Measurements from ENCODE around the gene RAP1GDS1.
"Not testable (repeated sequence)": the region's sequence is repeated elsewhere in the genome, so short reads cannot be mapped to it uniquely, and the experiment has no call there.

RAP1GDS1 gene

DNA sequence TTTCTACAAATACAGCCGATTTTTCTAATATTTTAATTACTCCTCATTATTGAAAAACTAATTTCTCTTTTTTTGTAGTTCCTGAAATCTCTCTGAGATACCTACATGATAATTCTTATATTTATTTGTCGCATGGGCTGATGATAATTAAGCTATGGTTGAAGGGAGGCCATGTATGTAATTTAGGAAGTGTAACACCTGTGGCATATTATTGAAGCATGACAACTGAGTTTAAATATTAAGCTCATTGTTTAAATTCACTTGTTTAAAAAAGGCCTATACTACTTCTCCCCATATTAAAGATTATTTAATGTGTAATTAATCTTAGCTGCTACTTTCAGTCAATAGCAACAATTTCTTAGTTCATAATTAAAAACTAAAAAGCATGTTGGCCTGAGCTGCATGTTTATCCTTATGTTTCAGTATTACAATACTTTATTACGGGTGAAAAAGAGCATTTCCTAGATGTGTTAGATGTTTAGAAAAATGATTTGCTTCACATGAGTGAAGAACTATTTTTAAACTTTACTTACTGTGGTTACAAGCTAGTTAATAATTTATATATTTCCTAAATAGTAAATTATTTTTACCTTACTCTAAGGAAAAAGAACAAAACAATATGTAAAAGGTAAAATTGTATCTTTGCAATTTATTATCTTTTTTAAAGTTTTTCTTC, 122.4 kb downstream of the RAP1GDS1 start:
- no peak overlapping the region for H3K4me3 ChIP-seq
- in situ Hi-C loops (cut with MboI; ENCODE audit: low sequenced_read_pairs), result no loop called here
- DNase-seq (ENCODE audit: low spot score in 2 of 2), result no peak
- H3K36me3 ChIP-seq (replicated peaks), result no peaks in the 10 kb centered on the region
- H3K27me3 ChIP-seq (ENCODE audit: low read depth), result no peaks in the 10 kb centered on the region
- no peaks in the 10 kb centered on the region for H3K9me3 ChIP-seq
- H3K4me1 ChIP-seq, result no peaks in the 10 kb centered on the region; the same call in 1 of the 2 replicates

DNA sequence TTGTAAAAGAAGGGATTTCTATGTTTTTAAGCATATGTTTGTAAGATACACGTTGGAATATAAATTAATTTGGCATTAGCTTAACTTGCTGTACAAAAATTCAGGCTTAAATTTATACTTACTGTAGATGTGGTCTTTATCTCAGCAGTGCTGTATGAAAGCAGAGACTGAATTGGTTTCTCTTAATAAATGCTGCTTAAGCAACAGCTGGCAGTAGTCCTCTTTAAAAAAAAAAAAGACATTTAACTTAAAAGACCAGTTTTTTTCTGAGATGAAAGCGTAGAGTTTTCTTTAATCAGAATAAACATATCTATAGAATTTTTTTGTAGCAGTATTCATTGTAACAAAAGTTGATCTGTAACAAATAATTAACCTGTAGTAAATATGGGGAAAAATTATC, 124.6 kb downstream of the RAP1GDS1 start:
- Histone ChIP-seq H3K27me3 (ENCODE audit: low read depth) (no peaks in the 10 kb centered on the region), H3K36me3 (replicated peaks) (no peaks in the 10 kb centered on the region), H3K9me3 (no peaks in the 10 kb centered on the region), H3K4me3 (no peak overlapping the region), H3K4me1 (no peaks in the 10 kb centered on the region; the same call in 1 of the 2 replicates)
- DNase-seq (ENCODE audit: low spot score in 2 of 2), result no peak
- in situ Hi-C loops (cut with MboI; ENCODE audit: low sequenced_read_pairs), result no loop called here

DNA sequence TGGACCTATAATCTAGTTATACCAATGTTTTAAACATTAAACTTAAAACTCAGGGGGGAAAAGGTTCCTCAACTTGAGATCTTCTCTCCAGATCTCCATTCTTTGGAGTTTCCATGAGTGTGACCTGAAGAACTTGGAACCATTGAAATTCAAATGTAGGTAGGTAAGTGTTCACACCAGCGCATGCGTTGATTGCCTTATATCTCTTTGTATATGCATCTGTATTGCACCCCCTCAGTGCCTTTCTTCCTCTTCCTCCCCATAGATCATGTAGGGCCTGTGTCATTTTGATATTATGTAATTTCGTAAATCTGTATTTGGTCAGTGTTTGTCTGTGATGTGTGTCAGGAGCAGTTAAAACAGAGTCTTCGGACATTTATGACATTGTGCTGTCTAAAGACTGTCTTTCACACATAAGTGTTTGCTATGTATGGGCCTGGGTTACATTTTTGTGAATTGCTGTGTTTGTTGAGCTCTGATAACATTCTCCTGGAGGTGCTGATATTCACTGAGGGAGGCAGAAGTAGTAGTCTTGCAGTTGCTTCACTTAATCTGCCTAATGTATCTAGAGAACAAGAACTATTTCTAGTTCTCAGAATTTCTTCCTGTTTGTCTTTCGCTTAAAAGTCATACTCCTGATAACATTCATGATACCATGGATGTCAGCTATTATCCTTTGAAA, 126.3 kb downstream of the RAP1GDS1 start:
- Histone ChIP-seq H3K4me1 (no peaks in the 10 kb centered on the region; the same call in 1 of the 2 replicates), H3K27me3 (ENCODE audit: low read depth) (no peaks in the 10 kb centered on the region), H3K9me3 (no peaks in the 10 kb centered on the region), H3K4me3 (no peak overlapping the region), H3K36me3 (replicated peaks) (no peaks in the 10 kb centered on the region)
- in situ Hi-C loops (cut with MboI; ENCODE audit: low sequenced_read_pairs), result no loop called here
- DNase-seq (ENCODE audit: low spot score in 2 of 2), result no peak

DNA sequence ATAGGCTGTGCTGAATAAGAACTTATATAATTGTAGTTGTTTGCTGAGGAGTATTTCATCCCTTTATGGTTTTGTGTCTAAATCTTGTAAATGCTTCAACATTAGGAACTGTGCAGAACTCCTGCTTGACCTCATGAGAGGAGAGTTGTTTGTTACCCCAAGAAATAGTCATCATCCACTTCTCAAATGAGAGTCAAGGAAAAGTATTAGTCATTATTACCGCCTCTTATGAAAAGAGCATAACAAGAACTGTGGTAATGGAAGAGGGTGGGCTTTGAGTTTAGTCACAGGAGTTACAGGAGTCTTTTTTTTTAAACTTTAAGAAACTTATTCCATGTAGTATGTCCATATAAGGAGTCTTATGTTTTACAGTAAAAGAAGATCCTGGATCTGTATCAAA, 132.9 kb downstream of the RAP1GDS1 start:
- no peak for DNase-seq (ENCODE audit: low spot score in 2 of 2)
- in situ Hi-C loops (cut with MboI; ENCODE audit: low sequenced_read_pairs), result no loop called here
- Histone ChIP-seq H3K4me1 (no peaks in the 10 kb centered on the region), H3K36me3 (replicated peaks) (no peaks in the 10 kb centered on the region), H3K27me3 (ENCODE audit: low read depth) (no peaks in the 10 kb centered on the region), H3K4me3 (no peak overlapping the region), H3K9me3 (no peaks in the 10 kb centered on the region)

DNA sequence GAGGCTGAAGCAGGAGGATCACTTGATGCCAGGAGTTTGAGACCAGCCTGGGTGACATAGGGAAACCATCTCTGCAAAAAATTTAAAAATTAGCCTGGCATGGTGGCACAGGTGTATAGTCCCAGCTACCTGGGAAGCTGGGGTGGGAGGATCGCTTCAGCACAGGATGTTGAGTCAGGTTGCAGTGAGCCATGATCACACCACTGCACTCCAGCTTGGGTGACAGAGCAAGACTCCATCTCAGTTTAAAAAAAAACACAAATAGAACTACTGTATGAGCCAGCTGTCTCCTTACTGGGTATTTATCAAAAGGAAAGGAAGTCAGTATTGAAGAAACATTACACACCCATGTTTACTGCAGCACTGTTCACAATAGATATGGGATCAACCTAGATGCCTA, 138.7 kb downstream of the RAP1GDS1 start:
- Histone ChIP-seq H3K27me3 (ENCODE audit: low read depth) (no peaks in the 10 kb centered on the region), H3K36me3 (replicated peaks) (no peaks in the 10 kb centered on the region), H3K9me3 (no peaks in the 10 kb centered on the region), H3K4me3 (no peak overlapping the region), H3K4me1 (no peaks in the 10 kb centered on the region)
- no peak for DNase-seq (ENCODE audit: low spot score in 2 of 2)
- in situ Hi-C loops (cut with MboI; ENCODE audit: low sequenced_read_pairs), result no loop called here

DNA sequence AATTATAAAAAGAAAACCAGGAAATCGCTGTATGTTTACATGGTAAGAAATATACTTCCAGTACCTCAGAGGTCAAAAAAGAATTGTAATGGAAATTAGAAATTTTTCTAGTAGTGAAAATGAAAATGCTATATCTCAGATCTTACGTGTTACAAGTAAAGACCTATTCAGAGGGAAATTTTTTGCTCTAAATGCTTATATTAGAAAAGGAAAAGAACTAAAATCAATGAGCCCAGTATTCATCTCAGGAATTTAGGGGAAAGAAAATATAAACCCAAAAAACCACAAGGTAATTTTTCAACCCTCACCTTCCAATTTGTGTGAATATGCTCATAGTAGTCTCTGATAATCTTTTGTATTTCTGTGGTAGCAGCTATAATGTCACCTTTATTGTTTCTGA, 145.6 kb downstream of the RAP1GDS1 start:
- H3K4me3 ChIP-seq, result no peak overlapping the region
- H3K27me3 ChIP-seq (ENCODE audit: low read depth), result no peaks in the 10 kb centered on the region
- H3K9me3 ChIP-seq, result no peaks in the 10 kb centered on the region
- no peak for DNase-seq (ENCODE audit: low spot score in 2 of 2)
- no peaks in the 10 kb centered on the region for H3K4me1 ChIP-seq
- no peaks in the 10 kb centered on the region for H3K36me3 ChIP-seq (replicated peaks)
- in situ Hi-C loops (cut with MboI; ENCODE audit: low sequenced_read_pairs), result no loop called here

DNA sequence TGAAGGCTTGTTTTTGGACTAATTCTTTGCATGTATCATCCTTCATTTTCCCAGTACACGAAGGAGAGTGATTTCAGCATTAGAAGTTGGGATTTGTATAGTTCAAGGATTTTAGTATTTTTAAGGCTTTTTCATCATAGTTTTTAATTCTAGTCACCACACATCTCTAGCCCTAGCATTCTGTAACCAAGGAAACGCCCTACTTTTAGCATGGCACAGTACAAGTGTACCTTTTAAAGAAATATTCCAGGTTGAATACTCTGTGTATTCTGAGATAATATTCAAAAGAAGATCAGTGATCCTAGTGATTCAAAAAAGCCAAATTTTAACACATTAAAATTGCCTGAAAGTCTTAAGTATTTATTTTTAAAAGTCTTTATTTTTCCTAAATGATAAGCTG, 150.5 kb downstream of the RAP1GDS1 start:
- in situ Hi-C loops (cut with MboI; ENCODE audit: low sequenced_read_pairs), result no loop called here
- no peaks in the 10 kb centered on the region for H3K9me3 ChIP-seq
- DNase-seq (ENCODE audit: low spot score in 2 of 2), result no peak
- H3K27me3 ChIP-seq (ENCODE audit: low read depth), result no peaks in the 10 kb centered on the region
- no peaks in the 10 kb centered on the region for H3K36me3 ChIP-seq (replicated peaks)
- no peaks in the 10 kb centered on the region for H3K4me1 ChIP-seq
- H3K4me3 ChIP-seq, result no peak overlapping the region

DNA sequence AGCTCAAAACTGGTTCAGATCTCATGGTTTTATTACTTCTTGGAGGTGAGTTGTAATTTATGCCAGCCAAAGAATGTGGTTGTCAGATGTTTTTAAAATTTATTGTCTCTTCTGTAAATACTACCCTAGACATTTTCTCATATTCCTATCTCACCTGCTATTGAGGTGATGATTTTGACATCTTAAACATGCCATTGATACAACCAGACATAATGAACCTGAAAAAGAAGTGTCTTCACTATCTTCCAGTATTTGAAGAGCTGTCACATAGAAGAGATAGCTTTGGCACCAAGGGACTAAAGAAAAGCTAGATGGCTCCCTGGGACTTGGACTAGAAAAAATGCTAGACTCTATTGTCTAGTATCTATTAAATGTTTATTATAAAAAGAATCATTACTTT, 155.7 kb downstream of the RAP1GDS1 start:
- H3K4me3 ChIP-seq, result no peak overlapping the region
- 0 out of 2 replicates have a peak, but pooled peaks cover 3% of the 10 kb centered on the region for H3K36me3 ChIP-seq (replicated peaks)
- H3K4me1 ChIP-seq, result peaks cover 3% of the 10 kb centered on the region; the same call in 1 of the 2 replicates
- no peak for DNase-seq (ENCODE audit: low spot score in 2 of 2)
- H3K27me3 ChIP-seq (ENCODE audit: low read depth), result no peaks in the 10 kb centered on the region
- H3K9me3 ChIP-seq, result no peaks in the 10 kb centered on the region
- in situ Hi-C loops (cut with MboI; ENCODE audit: low sequenced_read_pairs), result no loop called here

DNA sequence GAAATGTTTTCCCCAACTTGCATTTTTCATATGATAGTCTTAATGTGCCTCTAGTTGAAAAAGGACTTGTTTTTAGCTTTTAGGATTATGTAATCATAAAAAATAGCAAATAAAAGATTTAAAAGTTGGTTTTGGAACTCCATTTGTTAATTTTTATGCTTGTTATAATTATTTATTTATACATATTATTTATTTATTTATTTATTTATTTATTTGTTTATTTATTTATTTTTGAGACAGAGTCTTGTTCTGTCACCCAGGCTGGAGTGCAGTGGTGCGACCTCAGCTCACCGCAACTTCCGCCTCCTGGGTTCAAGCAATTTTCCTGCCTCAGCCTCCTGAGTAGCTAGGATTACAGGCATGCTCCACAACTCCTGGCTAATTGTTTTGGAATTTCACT, 159.0 kb downstream of the RAP1GDS1 start:
- H3K27me3 ChIP-seq (ENCODE audit: low read depth); H3K4me1 ChIP-seq; in situ Hi-C loops (cut with MboI; ENCODE audit: low sequenced_read_pairs); H3K36me3 ChIP-seq (replicated peaks); H3K9me3 ChIP-seq; DNase-seq (ENCODE audit: low spot score in 2 of 2); H3K4me3 ChIP-seq: not testable (repeated sequence)

DNA sequence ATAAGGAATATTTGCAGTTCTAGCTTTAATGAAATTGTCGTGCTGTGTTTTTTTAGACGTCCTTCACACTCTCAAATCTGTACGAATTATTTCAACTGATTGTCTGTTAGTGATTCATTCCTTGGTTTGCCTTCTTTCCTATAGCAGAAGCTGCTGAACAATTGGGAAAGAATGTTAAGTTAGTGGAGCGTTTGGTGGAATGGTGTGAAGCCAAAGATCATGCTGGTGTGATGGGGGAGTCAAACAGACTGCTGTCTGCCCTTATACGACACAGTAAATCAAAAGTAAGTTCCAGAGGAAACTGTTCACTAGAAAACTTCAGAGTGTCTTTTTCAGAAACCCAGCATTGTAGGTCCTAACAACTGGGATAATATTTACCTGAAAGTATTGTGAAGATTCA, 159.9 kb downstream of the RAP1GDS1 start:
- in situ Hi-C loops (cut with MboI; ENCODE audit: low sequenced_read_pairs), result no loop called here
- no peaks in the 10 kb centered on the region for H3K9me3 ChIP-seq
- H3K36me3 ChIP-seq (replicated peaks), result 0 out of 2 replicates have a peak, but pooled peaks cover 3% of the 10 kb centered on the region
- no peak for DNase-seq (ENCODE audit: low spot score in 2 of 2)
- H3K4me3 ChIP-seq, result no peak overlapping the region
- H3K27me3 ChIP-seq (ENCODE audit: low read depth), result no peaks in the 10 kb centered on the region
- H3K4me1 ChIP-seq, result peaks cover 3% of the 10 kb centered on the region; the same call in 1 of the 2 replicates

DNA sequence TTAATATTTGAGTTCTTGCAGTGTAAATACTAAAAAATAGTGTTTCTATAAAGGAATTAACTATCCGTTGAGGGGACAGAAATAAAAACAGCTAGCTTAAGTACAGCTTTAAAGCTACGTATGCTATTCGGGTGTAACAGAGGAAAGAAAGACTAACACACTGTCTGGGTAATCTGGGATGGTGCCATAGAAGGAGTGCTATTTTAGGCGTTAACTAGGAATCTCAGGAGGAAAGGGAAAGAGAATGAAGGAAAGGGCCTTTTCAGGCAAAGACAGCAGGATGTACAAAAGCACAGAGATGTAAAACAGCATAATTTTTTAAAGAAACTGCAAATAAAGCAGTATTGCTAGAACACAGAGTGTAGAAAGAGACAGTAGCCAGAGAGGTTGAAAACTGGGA, 161.8 kb downstream of the RAP1GDS1 start:
- Histone ChIP-seq H3K9me3 (no peaks in the 10 kb centered on the region), H3K4me1 (peaks cover 1% of the 10 kb centered on the region; the same call in 1 of the 2 replicates), H3K36me3 (replicated peaks) (0 out of 2 replicates have a peak, but pooled peaks cover 3% of the 10 kb centered on the region), H3K4me3 (no peak overlapping the region), H3K27me3 (ENCODE audit: low read depth) (no peaks in the 10 kb centered on the region)
- no peak for DNase-seq (ENCODE audit: low spot score in 2 of 2)
- in situ Hi-C loops (cut with MboI; ENCODE audit: low sequenced_read_pairs), result no loop called here

DNA sequence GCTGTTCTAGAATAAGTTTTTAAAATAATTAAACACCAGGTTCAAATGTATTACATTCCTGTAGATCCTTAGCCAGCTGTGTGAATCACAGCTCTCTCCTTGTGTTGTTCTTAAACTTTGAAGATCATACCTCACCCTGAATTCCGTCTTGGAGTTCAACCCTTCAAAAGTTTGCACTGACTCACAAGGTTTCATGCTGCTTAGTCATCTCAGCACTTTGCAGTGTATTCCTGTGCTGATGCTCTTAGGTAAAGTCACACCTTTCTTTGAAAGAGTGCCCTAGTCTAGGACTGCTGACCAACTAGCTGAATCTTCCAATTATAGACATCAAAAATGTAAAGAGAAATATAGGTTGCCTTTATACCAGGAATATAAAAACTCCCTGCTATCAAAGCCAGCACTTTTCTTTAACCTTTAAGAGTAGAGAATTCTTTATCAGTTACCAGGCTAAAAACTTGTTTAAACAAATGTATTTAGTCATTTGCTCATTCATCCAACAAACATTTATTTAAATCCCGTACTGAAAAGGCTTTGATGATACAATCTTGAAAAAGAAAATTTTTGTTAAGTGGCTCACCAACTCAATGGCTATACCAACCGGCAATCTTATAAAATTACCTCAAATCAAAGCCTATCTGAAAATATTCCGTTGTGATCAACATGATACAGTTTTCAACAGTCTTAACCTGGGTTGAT, 169.7 kb downstream of the RAP1GDS1 start:
- Histone ChIP-seq H3K4me3 (no peak overlapping the region), H3K9me3 (no peaks in the 10 kb centered on the region), H3K36me3 (replicated peaks) (no peaks in the 10 kb centered on the region; the same call in 1 of the 2 replicates), H3K27me3 (ENCODE audit: low read depth) (no peaks in the 10 kb centered on the region), H3K4me1 (no peaks in the 10 kb centered on the region)
- DNase-seq (ENCODE audit: low spot score in 2 of 2), result no peak
- in situ Hi-C loops (cut with MboI; ENCODE audit: low sequenced_read_pairs), result no loop called here

DNA sequence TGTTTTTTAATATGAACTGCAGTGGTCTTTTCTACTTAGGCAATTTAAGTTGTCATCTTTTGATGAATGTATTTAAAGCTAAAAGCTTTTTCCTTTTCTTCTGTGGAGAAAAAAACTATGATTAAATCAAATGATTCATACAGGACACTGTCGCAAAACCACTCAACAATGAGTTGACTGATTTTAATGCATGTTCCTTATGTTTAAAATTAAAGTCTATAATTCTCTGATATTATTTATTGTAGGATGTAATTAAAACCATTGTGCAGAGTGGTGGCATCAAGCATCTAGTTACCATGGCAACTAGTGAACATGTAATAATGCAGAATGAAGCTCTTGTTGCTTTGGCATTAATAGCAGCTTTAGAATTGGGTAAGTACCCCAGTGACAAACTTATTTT, 172.5 kb downstream of the RAP1GDS1 start:
- Histone ChIP-seq H3K9me3 (no peaks in the 10 kb centered on the region), H3K36me3 (replicated peaks) (no peaks in the 10 kb centered on the region; the same call in none of the 2 replicates), H3K4me3 (no peak overlapping the region), H3K4me1 (no peaks in the 10 kb centered on the region), H3K27me3 (ENCODE audit: low read depth) (no peaks in the 10 kb centered on the region)
- in situ Hi-C loops (cut with MboI; ENCODE audit: low sequenced_read_pairs), result no loop called here
- no peak for DNase-seq (ENCODE audit: low spot score in 2 of 2)

DNA sequence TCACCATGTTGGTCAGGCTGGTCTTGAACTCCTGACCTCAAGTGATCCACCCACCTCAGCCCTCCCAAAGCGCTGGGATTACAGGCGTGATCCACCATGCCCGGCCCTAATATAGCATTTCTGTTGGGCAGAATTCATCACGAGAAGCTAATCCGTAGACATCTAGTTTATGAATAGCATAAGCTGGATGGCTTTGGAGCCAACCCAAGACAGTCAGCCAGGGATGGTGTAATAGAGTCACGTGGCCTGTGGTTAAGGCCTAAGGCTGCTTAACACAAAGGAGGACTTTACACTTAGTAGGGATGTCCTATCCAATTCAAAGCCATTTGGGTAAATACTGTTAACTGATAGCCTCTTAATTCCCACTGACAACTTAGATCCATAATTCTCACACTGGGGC, 173.6 kb downstream of the RAP1GDS1 start:
- H3K27me3 ChIP-seq (ENCODE audit: low read depth), result no peaks in the 10 kb centered on the region
- no peak for DNase-seq (ENCODE audit: low spot score in 2 of 2)
- in situ Hi-C loops (cut with MboI; ENCODE audit: low sequenced_read_pairs), result no loop called here
- H3K4me1 ChIP-seq, result no peaks in the 10 kb centered on the region
- H3K9me3 ChIP-seq, result no peaks in the 10 kb centered on the region
- no peak overlapping the region for H3K4me3 ChIP-seq
- no peaks in the 10 kb centered on the region; the same call in none of the 2 replicates for H3K36me3 ChIP-seq (replicated peaks)

All from HAP-1 (cell line).